CD14-positive monocyte (primary cell): Measurements from ENCODE around the gene HACL1. TPM values are rescaled to one million over a fixed set of nuclear protein-coding genes. Genes with fewer than 3 reads are reported as not detected.

Experiments used
- DNase-seq, 3 donors: peaks; one replicate each; pipeline ENCODE4 v3.0.0-alpha.2; 2011 to 2022
- H2AFZ ChIP-seq: 2 replicates; pipeline ENCODE4 v1.6.0; 2012; ENCODE audit warnings: mild to moderate bottlenecking, low read depth, low read length, inconsistent platforms; ENCODE audit not compliant: insufficient read depth, poor library complexity, severe bottlenecking
- H3K27ac ChIP-seq, 2 donors: 1 replicate in 1 of 2; 2 replicates in 1 of 2; pipeline ENCODE4 v1.5.1; 2012 to 2013; ENCODE audit warnings: low read length in 2 of 2, control low read depth in 1 of 2, inconsistent platforms in 1 of 2, low read depth in 1 of 2, mild to moderate bottlenecking in 1 of 2
- H3K27me3 ChIP-seq, 2 donors: one replicate each; pipeline versions ENCODE4 v1.6.0 to v1.6.1; 2011 to 2013; ENCODE audit warnings: low read length in 2 of 2; ENCODE audit not compliant: control insufficient read depth in 2 of 2, insufficient read depth in 2 of 2
- H3K36me3 ChIP-seq, 2 donors: replicated peaks in 1 of 2; 1 replicate in 1 of 2; 2 replicates in 1 of 2; pipeline versions ENCODE4 v1.5.1 to v1.6.1; 2012 to 2013; ENCODE audit warnings: low read length in 2 of 2, control low read depth in 1 of 2, inconsistent platforms in 1 of 2, mild to moderate bottlenecking in 1 of 2; ENCODE audit not compliant: insufficient read depth in 2 of 2, control insufficient read depth in 1 of 2
- H3K4me1 ChIP-seq, 2 donors: 1 replicate in 1 of 2; 2 replicates in 1 of 2; pipeline versions ENCODE4 v1.5.1 to v1.6.1; 2012 to 2013; ENCODE audit warnings: low read length in 2 of 2, control low read depth in 1 of 2, inconsistent platforms in 1 of 2, mild to moderate bottlenecking in 1 of 2, moderate library complexity in 1 of 2; ENCODE audit not compliant: insufficient read depth in 2 of 2, control insufficient read depth in 1 of 2
- H3K4me2 ChIP-seq: replicated peaks from 2 replicates; pipeline ENCODE3; 2012; ENCODE audit warnings: low read length, moderate library complexity, mild to moderate bottlenecking; ENCODE audit not compliant: poor library complexity, severe bottlenecking; ENCODE audit errors: extremely low read depth
- H3K4me3 ChIP-seq, 3 experiments: fragments of 200-600 bp in 1 of 3; sonication (generic) in 1 of 3; replicated peaks in 1 of 3; 1 replicate in 2 of 3; 2 replicates in 1 of 3; pipeline ENCODE4 v1.5.1; 2011 to 2013; ENCODE audit warnings: low read length in 3 of 3, mild to moderate bottlenecking in 3 of 3, control low read depth in 2 of 3, low read depth in 2 of 3, inconsistent platforms in 1 of 3, moderate library complexity in 1 of 3
- H3K79me2 ChIP-seq: 2 replicates; pipeline ENCODE4 v1.6.0; 2012; ENCODE audit warnings: mild to moderate bottlenecking, control low read depth, inconsistent platforms, low read length, moderate library complexity; ENCODE audit not compliant: insufficient read depth
- H3K9ac ChIP-seq: 2 replicates; pipeline ENCODE4 v1.6.0; 2017; ENCODE audit warnings: low read length, mild to moderate bottlenecking; ENCODE audit not compliant: insufficient read depth, poor library complexity, severe bottlenecking
- H3K9me3 ChIP-seq, 2 donors: replicated peaks in 1 of 2; 1 replicate in 1 of 2; 2 replicates in 1 of 2; pipeline versions ENCODE4 v1.5.1 to v1.6.1; 2012 to 2013; ENCODE audit warnings: low read length in 2 of 2, control low read depth in 1 of 2; ENCODE audit not compliant: control insufficient read depth in 1 of 2, insufficient read depth in 1 of 2
- H4K20me1 ChIP-seq: 2 replicates; pipeline ENCODE4 v1.6.0; 2012; ENCODE audit warnings: mild to moderate bottlenecking, low read length, control low read depth, moderate library complexity; ENCODE audit not compliant: insufficient read depth
- H3K27ac Mint-ChIP-seq, 7 donors: one replicate each; pipeline ENCODE4 v1.8.0; 2020; ENCODE audit warnings: mild to moderate bottlenecking in 7 of 7, mixed read lengths in 7 of 7, moderate library complexity in 6 of 7, inconsistent platforms in 2 of 7
- H3K27me3 Mint-ChIP-seq, 3 donors: one replicate each; pipeline ENCODE4 v1.8.0; 2021 to 2022; ENCODE audit warnings: low read depth in 3 of 3, mild to moderate bottlenecking in 3 of 3, mixed read lengths in 3 of 3, moderate library complexity in 3 of 3, inconsistent platforms in 1 of 3
- H3K36me3 Mint-ChIP-seq, 2 donors: one replicate each; pipeline ENCODE4 v1.8.0; 2020; ENCODE audit warnings: mixed read lengths in 2 of 2, inconsistent platforms in 1 of 2, mild to moderate bottlenecking in 1 of 2
- H3K4me1 Mint-ChIP-seq: one replicate; pipeline ENCODE4 v1.8.0; 2020; ENCODE audit warnings: mild to moderate bottlenecking, mixed read lengths
- H3K4me3 Mint-ChIP-seq, 2 donors: one replicate each; pipeline ENCODE4 v1.8.0; 2020; ENCODE audit warnings: mild to moderate bottlenecking in 2 of 2, mixed read lengths in 2 of 2, moderate library complexity in 1 of 2
- H3K9me3 Mint-ChIP-seq, 7 donors: one replicate each; pipeline ENCODE4 v1.8.0; 2020 to 2022; ENCODE audit warnings: mixed read lengths in 7 of 7, mild to moderate bottlenecking in 6 of 7, moderate library complexity in 6 of 7, inconsistent platforms in 2 of 7
- CTCF ChIP-seq: fragments of 200-600 bp; IDR thresholded peaks from one replicate; pipeline ENCODE4 v1.8.0; 2022; ENCODE audit warnings: antibody characterized with exemption, mild to moderate bottlenecking
- WGBS: methylation state at CpG from one replicate; pipeline ENCODE4 v1.1.5; 2013; ENCODE audit warnings: missing lambda C conversion rate; ENCODE audit not compliant: insufficient coverage; 5-methylcytosine and 5-hydroxymethylcytosine counted together
- intact Hi-C, 2 donors: fragments of 100-400 bp; cut with micrococcal nuclease; formaldehyde crosslinking; loops; one replicate each; pipeline versions ENCODE4 v1.15.0 to v1.15.1; 2023
- polyA plus RNA-seq, 3 donors: library from polyadenylated mRNA; depleted of rRNA in 1 of 3; unstranded in 2 of 3; stranded (reverse) in 1 of 3; fragments of 300-500 nt in 2 of 3; fragments of >200 nt in 1 of 3; fragmentation: Illumina TruSeq in 2 of 3; gene quantifications; 1 replicate in 2 of 3; 2 replicates in 1 of 3; pipeline ENCODE4 v1.2.3, GENCODE V29; 2012 to 2021

HACL1 gene
- polyA plus RNA-seq, 3 donors: 12.3 to 27.2 (median 22.3) TPM

GRCh38 chr3:15645246-15645645 lies 43.9 kb upstream of the HACL1 start:
- no peak overlapping the region for H3K9ac ChIP-seq
- DNase-seq: no peak
- peaks cover 17 to 34% (median 29%) of the 10 kb centered on the region in 3 donors for H3K27me3 Mint-ChIP-seq
- peaks cover 36 to 48% of the 10 kb centered on the region in 2 donors for H3K36me3 Mint-ChIP-seq
- no peak overlapping the region for H3K27ac Mint-ChIP-seq
- WGBS: 95% methylated on average over 3 of the region's 6 CpGs
- no peak overlapping the region for H3K4me2 ChIP-seq
- peaks cover 0 to 9% (median 2%) of the 10 kb centered on the region in 7 donors for H3K9me3 Mint-ChIP-seq
- peaks cover 5 to 6% of the 10 kb centered on the region in 2 donors for H3K27me3 ChIP-seq
- H3K79me2 ChIP-seq: no peaks in the 10 kb centered on the region
- no peak overlapping the region for H3K4me3 ChIP-seq
- intact Hi-C loops: no loop called here
- no peak overlapping the region for H3K27ac ChIP-seq
- peaks cover 17% of the 10 kb centered on the region for H3K4me1 Mint-ChIP-seq
- H3K36me3 ChIP-seq: peaks cover 0 to 10% of the 10 kb centered on the region in 2 donors
- no peaks in the 10 kb centered on the region for H4K20me1 ChIP-seq
- H3K4me1 ChIP-seq: peaks cover 15 to 17% of the 10 kb centered on the region in 2 donors
- no peak overlapping the region for H2AFZ ChIP-seq
- no peak for TF ChIP-seq CTCF
- H3K4me3 Mint-ChIP-seq: no peak overlapping the region
- no peaks in the 10 kb centered on the region for H3K9me3 ChIP-seq

- no peaks in the 10 kb centered on the region for H3K9me3 ChIP-seq
- Mint-ChIP-seq H3K4me1 (peaks cover 22% of the 10 kb centered on the region), H3K9me3 (peaks cover 0 to 5% (median 0%) of the 10 kb centered on the region in 7 donors), H3K27me3 (peaks cover 0 to 2% (median 0%) of the 10 kb centered on the region in 3 donors), H3K27ac (no peak overlapping the region), H3K36me3 (peaks cover 19% of the 10 kb centered on the region in 2 donors), H3K4me3 (no peak overlapping the region)
- no peak overlapping the region for H3K9ac ChIP-seq
- DNase-seq: peak in 1 of 3 donors; percentile 14
- no peaks in the 10 kb centered on the region for H4K20me1 ChIP-seq
- no peaks in the 10 kb centered on the region for H3K27me3 ChIP-seq
- H2AFZ ChIP-seq: no peak overlapping the region
- H3K36me3 ChIP-seq: no peaks in the 10 kb centered on the region
- WGBS: 100% methylated on average over 1 of the region's 1 CpG
- TF ChIP-seq CTCF: no peak
- no peak overlapping the region for H3K4me3 ChIP-seq
- H3K79me2 ChIP-seq: no peaks in the 10 kb centered on the region
- peaks cover 7 to 10% of the 10 kb centered on the region in 2 donors for H3K4me1 ChIP-seq
- H3K27ac ChIP-seq: no peak overlapping the region
- H3K4me2 ChIP-seq: no peak overlapping the region
- intact Hi-C loops: loop anchor here in 1 of 2 donors (10.0 kb wide), 1 partner anchor 46 kb away; no protein-coding TSS in a partner anchor
Measured at GRCh38 chr3:15638891-15639262, 37.5 kb upstream of the HACL1 start.
